ENCODE results near the gene HYDIN.

Gene HYDIN

DNA sequence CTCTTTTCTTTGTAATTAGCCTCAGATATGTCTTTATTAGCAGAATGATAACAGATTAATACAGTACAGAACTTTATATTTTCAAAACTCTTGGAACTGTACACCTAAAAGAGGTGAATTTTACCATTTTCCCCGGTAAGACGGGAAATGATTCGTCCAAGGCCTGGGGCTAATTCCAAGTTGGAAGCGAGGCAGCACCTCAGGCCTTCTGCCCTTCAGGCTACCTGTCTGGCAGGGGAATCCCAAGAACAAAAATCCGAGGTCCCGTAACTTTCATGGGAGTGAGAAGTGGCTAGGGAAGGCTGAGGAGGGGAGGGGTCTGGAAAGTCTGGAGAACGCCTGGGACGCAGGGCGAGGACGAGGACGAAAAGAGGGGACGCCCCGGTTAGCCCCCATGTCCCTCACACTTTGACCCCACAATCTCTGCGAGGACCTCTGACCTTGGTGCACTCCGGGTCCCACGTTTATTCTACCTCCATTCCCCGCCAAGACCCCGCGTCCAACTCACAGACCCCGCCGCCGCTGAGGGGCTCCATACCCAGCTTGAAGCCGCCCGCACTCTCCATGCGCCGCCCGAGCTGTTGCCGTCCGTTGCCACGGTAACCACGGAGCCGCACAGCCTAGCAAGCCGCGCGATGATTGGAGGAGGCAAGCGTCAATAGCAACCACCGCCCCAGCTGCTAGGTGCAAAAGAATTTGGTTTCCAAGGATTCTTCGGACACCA is at the start of gene HYDIN:
HYDIN (minus strand) TSS at position 601 of the 724 bp plus-strand sequence. CDS start 43,827 bp downstream, outside the sequence.
- DNase-seq, result peak; percentile 79

DNA sequence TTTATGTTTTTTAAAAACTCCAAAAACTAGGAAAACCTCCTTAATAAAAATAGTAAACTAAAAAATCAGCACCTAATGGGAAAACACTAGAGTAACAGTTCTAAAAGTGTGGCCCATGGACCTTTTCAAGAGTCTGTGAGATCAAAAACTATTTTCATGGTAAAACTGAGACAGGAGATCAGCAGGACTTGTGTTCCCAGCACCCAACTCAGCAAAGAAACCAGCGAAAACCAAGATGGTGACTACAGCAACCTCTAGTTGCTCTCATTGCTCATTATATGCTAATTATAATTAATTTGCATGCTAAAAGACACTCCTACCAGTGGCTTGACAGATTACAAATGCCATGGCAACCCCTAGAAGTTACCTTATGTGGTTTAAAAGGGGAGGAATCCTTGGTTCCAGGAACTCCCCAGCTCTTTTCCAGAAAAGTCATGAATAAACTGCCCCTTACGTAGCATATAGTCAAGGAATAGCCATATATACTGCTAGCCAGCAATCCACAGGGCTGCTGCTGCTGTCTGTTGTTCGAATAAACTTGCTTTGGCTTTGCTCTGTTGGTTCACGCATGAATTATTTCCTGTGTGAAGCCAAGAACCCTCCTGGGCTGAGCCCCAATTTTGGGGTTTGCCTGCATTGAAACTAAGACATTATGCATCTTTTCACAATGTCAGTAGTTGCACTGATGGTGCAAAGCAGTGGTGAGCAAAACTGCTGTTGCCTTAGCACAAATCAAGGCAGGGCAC is 46.2 kb upstream of the HYDIN start:
- no peak for DNase-seq

DNA sequence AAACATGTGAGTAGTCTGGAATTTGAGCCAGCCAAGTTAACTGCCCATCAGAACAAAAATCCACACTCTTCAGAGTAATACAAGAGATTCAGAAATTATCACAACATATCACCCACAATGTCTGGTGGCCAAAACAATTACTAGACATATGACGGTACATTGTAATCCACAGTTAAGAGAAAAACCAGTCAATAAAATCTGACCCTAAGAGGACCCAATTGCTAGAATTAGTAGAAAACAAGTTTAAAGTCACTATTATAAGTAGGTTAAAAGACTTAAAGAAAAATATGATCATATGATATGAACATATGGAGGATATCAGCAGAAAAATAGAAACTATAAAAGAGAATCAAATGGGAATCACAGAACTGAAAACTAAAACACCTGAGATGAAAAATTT is 42.9 kb upstream of the HYDIN start:
- no peak for DNase-seq

DNA sequence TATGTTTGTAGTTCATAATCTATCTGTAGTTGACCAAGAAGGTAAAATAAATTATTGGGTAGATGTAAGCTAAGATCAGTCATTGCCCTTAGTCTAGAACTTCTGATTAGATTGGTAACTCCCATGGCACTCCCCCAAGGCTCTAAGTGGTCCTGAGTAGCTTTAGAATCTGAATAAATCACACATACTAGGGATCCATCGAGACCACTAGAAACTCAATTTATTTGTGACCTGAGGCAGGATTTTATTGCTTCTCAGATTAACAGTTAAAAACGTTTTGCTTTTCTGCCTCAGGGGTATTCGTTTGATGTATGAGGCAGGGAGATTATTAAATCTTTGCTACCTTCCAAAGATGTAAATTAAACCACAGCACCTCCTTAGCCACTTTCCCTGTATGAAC is 33.8 kb upstream of the HYDIN start:
- DNase-seq, result no peak

GRCh38 chr16:71263582-71263981 is 33.1 kb upstream of the HYDIN start:
- no peak for DNase-seq

DNA sequence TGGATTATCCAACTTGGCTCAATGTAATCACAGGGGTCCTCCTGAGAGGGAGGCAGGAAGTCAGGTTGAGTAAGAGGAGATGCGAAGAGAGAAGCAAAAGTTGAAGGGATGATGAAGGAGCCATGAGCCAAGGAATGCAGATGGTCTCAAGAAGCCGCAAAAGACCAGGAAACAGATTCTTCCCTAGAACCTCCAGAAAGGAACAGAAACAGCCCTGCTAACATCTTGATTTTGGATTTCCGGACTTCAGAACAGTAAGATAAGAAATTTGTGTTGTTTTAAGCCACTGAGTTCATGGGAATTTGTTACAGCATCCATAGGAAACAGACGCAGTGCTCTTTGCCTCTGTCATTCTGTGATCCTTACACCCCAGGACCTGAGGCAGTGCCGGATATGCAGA is 31.9 kb upstream of the HYDIN start:
- DNase-seq, result no peak

- no peak for DNase-seq
Observed at GRCh38 chr16:71260995-71261394, 30.5 kb upstream of the HYDIN start.

DNA sequence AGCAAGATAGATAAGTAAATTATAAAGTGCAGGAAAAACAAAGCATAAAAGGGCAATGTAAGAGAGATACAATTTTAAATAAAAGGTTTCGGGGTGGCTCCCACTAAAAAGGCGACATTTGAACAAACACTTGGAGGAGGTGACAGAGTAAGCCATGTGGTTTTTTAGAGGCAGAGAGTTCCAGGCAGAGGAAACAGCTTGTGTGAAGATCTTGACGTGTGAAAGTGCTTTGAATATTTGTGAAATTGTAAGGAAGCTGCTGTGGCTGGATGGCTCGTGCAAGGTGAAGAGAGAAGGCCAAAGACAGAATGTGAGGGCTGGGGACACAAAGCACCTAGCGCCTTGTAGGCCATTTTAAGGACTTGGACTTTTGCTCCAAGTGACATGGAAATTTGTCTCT is 28.6 kb upstream of the HYDIN start:
- DNase-seq, result no peak

DNA sequence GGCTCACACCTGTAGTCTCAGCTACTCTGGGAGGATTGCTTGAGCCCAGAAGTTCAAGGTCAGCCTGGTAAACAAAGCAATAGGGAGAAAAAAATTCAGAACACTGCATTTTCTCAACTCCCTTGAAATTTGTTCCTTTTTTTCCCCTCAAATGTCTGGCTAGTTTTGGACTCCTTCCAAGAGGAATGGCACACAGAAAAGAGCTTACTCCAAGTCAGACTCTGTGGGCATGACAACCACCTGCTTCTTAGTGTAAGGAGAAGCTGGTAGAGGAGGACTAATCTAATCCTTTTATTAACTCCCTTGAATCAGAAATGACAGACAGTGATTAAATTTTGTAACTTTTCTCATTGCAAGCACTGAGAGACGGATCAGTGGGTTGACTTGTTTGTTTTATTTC is 27.9 kb upstream of the HYDIN start:
- DNase-seq, result no peak

- DNase-seq, result no peak
Observed at GRCh38 chr16:71257768-71258167, 27.2 kb upstream of the HYDIN start.

DNA sequence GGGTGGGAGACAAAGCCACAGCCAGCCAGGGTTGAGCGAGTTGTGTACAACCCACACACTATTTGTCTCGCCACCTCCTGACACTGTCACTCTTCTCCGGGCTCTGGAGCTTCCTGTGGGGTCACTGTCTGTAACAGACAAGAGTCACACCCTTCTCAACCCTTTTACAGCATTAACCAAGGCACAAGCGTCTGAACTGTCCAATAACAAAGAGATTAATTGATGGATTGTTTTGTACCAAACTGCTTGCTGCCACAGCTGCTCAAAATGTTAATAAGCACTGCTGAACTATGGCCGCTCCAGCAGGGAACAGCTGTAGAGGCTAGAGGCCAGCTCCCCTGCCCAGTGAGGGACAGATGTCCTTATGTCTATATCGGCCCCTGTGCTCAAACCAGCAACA is 25.2 kb upstream of the HYDIN start:
- no peak for DNase-seq

- DNase-seq, result no peak
Observed at GRCh38 chr16:71254832-71255525, 24.5 kb upstream of the HYDIN start.

- DNase-seq, result no peak
Observed at GRCh38 chr16:71250461-71251235, 20.1 kb upstream of the HYDIN start.

- no peak for DNase-seq
Observed at GRCh38 chr16:71249399-71249798, 18.9 kb upstream of the HYDIN start.

DNA sequence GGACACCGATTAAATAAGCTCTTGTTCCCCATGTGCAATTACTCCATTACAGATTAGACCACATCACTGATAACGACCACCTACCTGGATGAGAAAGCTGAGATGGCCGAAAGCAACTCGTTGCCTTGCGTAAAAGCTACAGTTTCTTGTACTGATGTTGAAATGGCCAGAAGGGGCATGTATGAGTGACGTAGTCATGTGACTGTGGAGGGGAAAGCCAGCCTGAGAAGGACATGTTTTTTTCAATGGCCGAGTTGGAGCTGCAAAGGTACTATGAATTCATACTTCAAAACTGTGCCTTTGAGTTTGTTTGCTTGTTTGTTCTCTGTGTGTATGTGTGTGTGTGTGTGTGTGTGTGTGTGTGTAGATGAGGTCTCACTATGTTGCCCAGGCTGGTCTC is 17.0 kb upstream of the HYDIN start:
- no peak for DNase-seq

- DNase-seq, result no peak
Observed at GRCh38 chr16:71246309-71246708, 15.8 kb upstream of the HYDIN start.

DNA sequence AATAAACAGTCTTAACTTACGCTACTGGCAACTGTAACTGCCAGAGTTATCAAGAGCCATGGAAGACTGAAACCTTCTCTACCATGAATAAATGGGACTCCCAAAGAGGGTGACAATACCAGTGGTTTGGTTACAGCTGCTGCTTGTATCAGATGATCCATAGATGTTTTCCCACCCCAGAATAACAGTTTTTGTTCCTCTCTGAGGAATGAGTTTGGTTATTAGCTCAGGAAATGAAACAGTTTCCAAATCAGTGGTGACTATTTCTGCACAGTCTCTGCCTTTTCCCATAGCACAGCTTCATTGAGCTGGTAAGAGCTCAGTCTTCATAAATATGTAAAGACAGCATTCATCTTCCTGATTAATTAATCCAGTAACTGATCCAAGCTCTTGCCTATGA is 14.0 kb upstream of the HYDIN start:
- no peak for DNase-seq

DNA sequence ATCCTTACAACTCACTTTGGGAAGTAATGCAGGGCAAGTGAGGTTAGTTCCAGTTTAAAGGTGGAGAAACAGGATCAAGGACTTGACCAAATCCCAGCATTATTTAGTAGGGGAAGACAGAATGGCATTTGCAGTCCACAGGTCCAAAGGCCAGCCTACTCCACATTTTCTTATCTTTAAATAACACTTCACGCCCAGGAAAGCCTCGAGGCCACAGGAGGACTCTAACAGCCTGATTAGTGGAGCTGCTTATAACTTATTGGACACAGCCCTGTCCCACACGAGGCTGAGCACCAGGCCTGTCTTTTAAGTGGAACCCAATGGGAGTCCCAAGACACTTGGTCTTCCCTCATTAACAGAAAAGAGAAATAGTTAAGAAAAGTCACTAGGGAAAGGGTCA is 12.1 kb upstream of the HYDIN start:
- no peak for DNase-seq

GRCh38 chr16:71242036-71242435 is 11.5 kb upstream of the HYDIN start:
- no peak for DNase-seq

- no peak for DNase-seq
Observed at GRCh38 chr16:71229344-71229743, 1.2 kb downstream of the HYDIN start.

GRCh38 chr16:71226229-71227141 is 4.0 kb downstream of the HYDIN start:
- no peak for DNase-seq

- no peak for DNase-seq
Observed at GRCh38 chr16:71225145-71225544, 5.4 kb downstream of the HYDIN start.
